GM12878 (cell line): ENCODE data around the gene OR51G2. TPM values are rescaled to one million over a fixed set of nuclear protein-coding genes. Genes with fewer than 3 reads are reported as not detected.

Source experiments
- ATAC-seq: fragments of 200-7000 bp; cut with Tn5 transposase; 3 replicates; pipeline ENCODE4 v1.9.1; 2020; ENCODE audit warnings: mild to moderate bottlenecking, moderate library complexity
- Bru-seq: library from RNA; stranded (reverse); fragments of 400-500 nt; gene quantifications from one replicate; lab custom pipeline; 2021; lab: Mats Ljungman, UMichigan
- BruChase-seq, 2 experiments: library from RNA; stranded (reverse); fragments of 400-500 nt; gene quantifications; one replicate each; lab custom pipeline; 2021; lab: Mats Ljungman, UMichigan
- BruUV-seq: library from RNA; stranded (reverse); fragments of 400-500 nt; replicated peaks from 2 replicates; lab custom pipeline; 2021; lab: Mats Ljungman, UMichigan
- CTCF ChIA-PET: fragments of 300-600 bp; sonication (Branson Sonifier 250); formaldehyde crosslinking; extraction: SDS; loops from one replicate; lab custom pipeline; 2021; ENCODE audit warnings: inconsistent platforms; lab: Yijun Ruan, JAX
- POLR2A ChIA-PET: fragments of 350-600 bp; formaldehyde crosslinking; extraction: SDS; loops from one replicate; lab custom pipeline; 2021; ENCODE audit warnings: inconsistent platforms; lab: Charles Lee
- RAD21 ChIA-PET: fragments of 300-600 bp; sonication (Branson Sonifier 250); formaldehyde crosslinking; loops from one replicate; lab custom pipeline; 2023; ENCODE audit warnings: antibody characterized with exemption; ENCODE audit not compliant: unreplicated experiment; lab: Charles Lee
- SMC1A ChIA-PET: fragments of 300-600 bp; sonication (Branson Sonifier 250); formaldehyde crosslinking; loops from one replicate; lab custom pipeline; 2023; ENCODE audit not compliant: unreplicated experiment, uncharacterized antibody; lab: Charles Lee
- DNase-seq: peaks from one replicate; pipeline ENCODE4 v3.0.0-alpha.2; 2011; ENCODE audit warnings: low read depth, low spot score
- FAIRE-seq: peaks from 3 replicates; lab custom pipeline; 2011; peaks lifted over from hg19 to GRCh38; lab: Jason Lieb, UNC
- H2AFZ ChIP-seq: 2 replicates; pipeline ENCODE4 v1.6.0; 2011; ENCODE audit warnings: low read depth, low read length, control low read depth; ENCODE audit not compliant: control insufficient read depth
- H3K27ac ChIP-seq: 2 replicates; pipeline ENCODE4 v1.5.1; 2011; ENCODE audit warnings: control low read depth; ENCODE audit not compliant: control insufficient read depth, insufficient read depth
- H3K27me3 ChIP-seq, 2 experiments: replicated peaks in 1 of 2; 2 replicates each; pipeline versions ENCODE4 v1.6.0 to v1.6.1; 2011; ENCODE audit warnings: low read length in 1 of 2; ENCODE audit not compliant: control insufficient read depth in 2 of 2, insufficient read depth in 2 of 2
- H3K36me3 ChIP-seq, 2 experiments: 2 replicates each; pipeline ENCODE4 v1.5.1; 2011; ENCODE audit warnings: low read length in 1 of 2; ENCODE audit not compliant: control insufficient read depth in 2 of 2, insufficient read depth in 2 of 2
- H3K4me1 ChIP-seq: 2 replicates; pipeline ENCODE4 v1.6.1; 2011; ENCODE audit warnings: mild to moderate bottlenecking, low read length, moderate library complexity, mixed read lengths; ENCODE audit not compliant: control insufficient read depth, insufficient read depth
- H3K4me2 ChIP-seq: 2 replicates; pipeline ENCODE4 v1.6.0; 2011; ENCODE audit warnings: control low read depth; ENCODE audit not compliant: control insufficient read depth, insufficient read depth
- H3K4me3 ChIP-seq: fragments of 200-600 bp; sonication (generic); 2 replicates; pipeline ENCODE4 v1.5.1; 2016
- H3K79me2 ChIP-seq: 2 replicates; pipeline ENCODE4 v1.6.0; 2011; ENCODE audit warnings: low read length; ENCODE audit not compliant: control insufficient read depth, insufficient read depth
- H3K9ac ChIP-seq: 2 replicates; pipeline ENCODE4 v1.8.0; 2011; ENCODE audit warnings: low read length, control low read depth, mixed read lengths; ENCODE audit not compliant: control insufficient read depth, insufficient read depth
- H3K9me3 ChIP-seq: replicated peaks from 3 replicates; pipeline ENCODE4 v1.5.1; 2011; ENCODE audit warnings: mild to moderate bottlenecking, low read length; ENCODE audit not compliant: control insufficient read depth, insufficient read depth
- H4K20me1 ChIP-seq: 2 replicates; pipeline ENCODE4 v1.6.0; 2011; ENCODE audit not compliant: control insufficient read depth, insufficient read depth
- ATF3 ChIP-seq: IDR thresholded peaks from 2 replicates; pipeline ENCODE4 v1.6.1; 2011; ENCODE audit warnings: low read depth, mild to moderate bottlenecking, low read length, moderate library complexity, borderline replicate concordance; ENCODE audit errors: extremely low read depth
- CEBPZ ChIP-seq: fragments of 150-350 bp; IDR thresholded peaks from 2 replicates; pipeline ENCODE4 v1.6.1; 2016; ENCODE audit warnings: low read depth, low read length
- HDAC2 ChIP-seq: fragments of 200-600 bp; sonication (generic); IDR thresholded peaks from 2 replicates; pipeline ENCODE4 v1.6.1; 2017
- JUND ChIP-seq: IDR thresholded peaks from 2 replicates; pipeline ENCODE4 v1.6.1; 2012; ENCODE audit warnings: low read depth, mild to moderate bottlenecking, low read length, improper control_type of control experiment, moderate library complexity
- KLF5 ChIP-seq: fragments of 450-650 bp; IDR thresholded peaks from 2 replicates; pipeline ENCODE4 v1.6.1; 2014; ENCODE audit warnings: mild to moderate bottlenecking; ENCODE audit not compliant: partially characterized antibody
- RCOR1 ChIP-seq: conservative IDR thresholded peaks from 2 replicates; pipeline ENCODE4 v1.6.1; 2012; ENCODE audit warnings: low read depth, low read length, improper control_type of control experiment
- SIN3A ChIP-seq: IDR thresholded peaks from 2 replicates; pipeline ENCODE4 v1.6.1; 2012; ENCODE audit warnings: low read depth, low read length, improper control_type of control experiment
- WGBS: methylation state at CpG from one replicate; pipeline ENCODE4 v1.1.6; 2016; ENCODE audit warnings: low lambda C conversion rate; ENCODE audit not compliant: insufficient replicate concordance, insufficient coverage; ENCODE audit errors: missing lambda C conversion rate; 5-methylcytosine and 5-hydroxymethylcytosine counted together
- in situ Hi-C: fragments of 300-500 bp; cut with MboI; formaldehyde crosslinking; loops from 9 replicates; pipeline ENCODE4 v1.14.3; 2018; ENCODE audit warnings: mixed read lengths
- intact Hi-C: fragments of 100-400 bp; cut with micrococcal nuclease; formaldehyde crosslinking; loops from one replicate; pipeline ENCODE4 v1.14.2; 2022; ENCODE audit not compliant: unreplicated experiment
- long read RNA-seq, 2 experiments: library from polyadenylated mRNA; unstranded; transcript quantifications; one replicate each; pipeline ENCODE4 v2.0.0, GENCODE V29; 2019 to 2020
- polyA minus RNA-seq, 3 experiments: library from RNA; depleted of rRNA, polyadenylated mRNA; stranded (reverse); fragments of >200 nt; gene quantifications; 2 replicates each; pipeline ENCODE4 v1.2.3, GENCODE V29; 2011
- polyA plus RNA-seq, 11 experiments: library from polyadenylated mRNA; depleted of rRNA in 4 of 11; unstranded in 6 of 11; stranded (reverse) in 5 of 11; fragments of >200 nt; fragmentation: Nextera tagmentation in 4 of 11; fragmentation: Illumina TruSeq in 1 of 11; extraction: Ambion mirVana in 4 of 11; extraction: Trizol in 1 of 11; gene quantifications; 1 replicate in 1 of 11; 2 replicates in 10 of 11; pipeline versions ENCODE4 v1.2.1 to v1.2.3, GENCODE V29; 2011 to 2016; ENCODE audit warnings: inconsistent platforms in 2 of 11, missing spikeins in 2 of 11, low read depth in 1 of 11
- total RNA-seq, 4 experiments: library from RNA; depleted of rRNA in 3 of 4; stranded (reverse); fragments of >200 nt in 3 of 4; fragmentation: Illumina TruSeq in 1 of 4; extraction: Trizol in 1 of 4; gene quantifications; 2 replicates each; pipeline versions ENCODE4 v1.2.1 to v1.2.3, GENCODE V29; 2013 to 2021

OR51G2 gene
- total RNA-seq (2013; cell fraction: nucleolus; rRNA removed): not detected in 2 replicates
- total RNA-seq (2014; rRNA removed): not detected in 2 replicates
- not detected in 2 replicates for total RNA-seq (2014; rRNA removed; fragmentation: Illumina TruSeq; extraction: Trizol)
- total RNA-seq (2021): not detected in 2 replicates
- polyA plus RNA-seq (2011; ENCODE audit: low read depth): not detected
- polyA plus RNA-seq (2011; rRNA removed): not detected in 2 replicates
- not detected in 2 replicates for polyA plus RNA-seq (2011; cell fraction: cytosol; rRNA removed)
- not detected in 2 replicates for polyA plus RNA-seq (2011; cell fraction: nucleus; rRNA removed)
- not detected in 2 replicates for polyA plus RNA-seq (2012)
- polyA plus RNA-seq (2014; fragmentation: Illumina TruSeq; extraction: Trizol): not detected in 2 replicates
- not detected for polyA plus RNA-seq (2014; fragmentation: Nextera tagmentation; extraction: Ambion mirVana)
- not detected in 2 replicates for polyA plus RNA-seq (2014; rRNA removed)
- not detected for polyA plus RNA-seq (2016; fragmentation: Nextera tagmentation; extraction: Ambion mirVana)
- polyA minus RNA-seq (2011; rRNA and poly(A)+ RNA removed): not detected in 2 replicates
- polyA minus RNA-seq (2011; cell fraction: cytosol; rRNA and poly(A)+ RNA removed): not detected in 2 replicates
- not detected in 2 replicates for polyA minus RNA-seq (2011; cell fraction: nucleus; rRNA and poly(A)+ RNA removed)
- Bru-seq, nascent RNA: not detected
- not detected for BruChase-seq, experiment 1, labeled RNA remaining after a 6-hour chase
- BruChase-seq, experiment 2, labeled RNA remaining after a 2-hour chase: not detected
- long read RNA-seq, experiment 1: 0 reads
- long read RNA-seq, experiment 2: 0 reads

GRCh38 chr11:4919250-4919649, at the start of gene OR51G2:
Gene OR51G2, minus strand, starts transcription at chr11:4919350. Its CDS starts 3,687 bp downstream, at chr11:4915663.
- ChIA-PET SMC1A (no interaction called here), POLR2A (no interaction called here), CTCF (no interaction called here), RAD21 (no interaction called here)
- H3K79me2 ChIP-seq: no peaks in the 10 kb centered on the region
- FAIRE-seq (no peak), DNase-seq (no peak), ATAC-seq (no peak)
- H3K27me3 ChIP-seq: no peaks in the 10 kb centered on the region
- 25% methylated on average over 4 of the region's 4 CpGs for WGBS
- no peak within 1 kb of the TSS for H3K27ac ChIP-seq
- TF ChIP-seq SIN3A (no peak), JUND (no peak), HDAC2 (no peak), KLF5 (no peak), RCOR1 (no peak), ATF3 (no peak), CEBPZ (no peak)
- no peaks in the 10 kb centered on the region for H3K9me3 ChIP-seq
- H3K4me1 ChIP-seq: no peaks in the 10 kb centered on the region
- in situ Hi-C loops: no loop called here
- intact Hi-C loops: no loop called here
- no TSS peak for BruUV-seq
- no peak within 1 kb of the TSS for H3K4me3 ChIP-seq
- H3K9ac ChIP-seq: no peak within 1 kb of the TSS
- no peak within 1 kb of the TSS for H3K4me2 ChIP-seq
- no peaks in the 10 kb centered on the region for H4K20me1 ChIP-seq
- no peak within 1 kb of the TSS for H2AFZ ChIP-seq
- no peaks in the 10 kb centered on the region for H3K36me3 ChIP-seq
